ENCODE results near the gene SNTB2. TPM values are rescaled to one million over a fixed set of nuclear protein-coding genes. Genes with fewer than 3 reads are reported as not detected.

The SNTB2 gene
- total and polyA plus RNA-seq, 2 of the 8 experiments (the other 6 are each of a cell fraction or from before 2014, with no cell fraction given) = 6.0 to 16.1 TPM

DNA sequence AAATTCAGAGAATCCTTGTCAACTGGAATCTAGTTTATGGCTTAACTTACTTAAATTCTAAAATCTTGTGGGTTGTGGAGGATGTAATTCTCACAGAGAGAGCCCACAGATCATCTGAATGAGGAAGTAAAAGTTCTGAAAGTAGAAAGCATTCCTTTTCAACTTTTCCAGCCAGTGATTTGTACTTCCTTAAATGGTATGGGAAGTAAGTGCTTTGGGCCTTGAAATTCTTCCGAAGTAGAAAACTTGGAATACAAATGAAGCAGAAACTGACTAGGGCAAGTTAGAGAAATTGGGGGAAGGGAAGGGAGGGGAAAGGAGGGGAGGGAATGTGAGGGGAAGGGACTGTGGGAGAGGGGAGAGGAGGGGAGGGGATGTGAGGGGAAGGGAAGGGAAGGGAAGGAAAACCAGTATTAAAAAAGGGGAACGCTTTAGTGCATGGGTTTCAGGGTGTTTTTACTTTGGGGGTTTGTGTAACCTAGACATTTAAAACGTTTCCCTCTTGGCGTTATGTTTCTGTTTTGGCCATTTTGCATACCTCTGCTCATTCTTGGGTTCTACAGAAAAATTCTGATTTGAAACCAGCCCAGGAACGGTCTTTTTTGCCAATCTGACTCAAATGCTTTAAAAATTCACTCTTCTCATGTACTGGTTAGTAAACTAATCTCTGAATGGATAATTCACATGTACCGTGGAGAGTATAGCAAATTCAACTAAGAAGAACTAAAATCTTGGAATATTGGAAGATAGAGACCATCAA, 15.5 kb upstream of the SNTB2 start:
- DNase-seq (ENCODE audit: low read depth in 1 of 2, low spot score in 2 of 2) = no peak
- TF ChIP-seq SRF (IDR thresholded peaks at IDR 0.05; ENCODE audit: low read depth, low read length) = peak; percentile 31; the same call in 1 of the 2 replicates
- TF ChIP-seq CTBP2 (IDR thresholded peaks at IDR 0.05; ENCODE audit: borderline replicate concordance, insufficient read depth, insufficient read length, low read length) = no peak
- no peak for TF ChIP-seq KDM5A (IDR thresholded peaks at IDR 0.05; ENCODE audit: low read length)
- TF ChIP-seq, protein P1, sequence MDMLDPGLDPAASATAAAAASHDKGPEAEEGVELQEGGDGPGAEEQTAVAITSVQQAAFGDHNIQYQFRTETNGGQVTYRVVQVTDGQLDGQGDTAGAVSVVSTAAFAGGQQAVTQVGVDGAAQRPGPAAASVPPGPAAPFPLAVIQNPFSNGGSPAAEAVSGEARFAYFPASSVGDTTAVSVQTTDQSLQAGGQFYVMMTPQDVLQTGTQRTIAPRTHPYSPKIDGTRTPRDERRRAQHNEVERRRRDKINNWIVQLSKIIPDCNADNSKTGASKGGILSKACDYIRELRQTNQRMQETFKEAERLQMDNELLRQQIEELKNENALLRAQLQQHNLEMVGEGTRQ (IDR thresholded peaks at IDR 0.05; ENCODE audit: low read length) = no peak
- CTCF ChIA-PET (ENCODE audit: partially characterized antibody) = interaction anchor here (1.1 kb wide), 1 partner anchor 18 kb away, joined by 4 read pairs; no protein-coding TSS in a partner anchor

More for the DNA sequence above, 15.5 kb upstream of the SNTB2 start:
- Histone ChIP-seq H3K4me2 (ENCODE audit: insufficient read depth in 1 of 2, low read depth in 2 of 2, low read length in 2 of 2) (no peak overlapping the region), H3K27ac (ENCODE audit: low read depth, low read length) (no peak overlapping the region), H4K20me1 (replicated peaks in 1 of 2; ENCODE audit: control insufficient read depth in 1 of 2, insufficient read depth in 2 of 2, low read length in 2 of 2) (no peaks in the 10 kb centered on the region), H3K9ac (replicated peaks in 1 of 4; ENCODE audit: extremely low read depth in 1 of 4, low read depth in 3 of 4, low read length in 3 of 4) (no peak overlapping the region), H3K23me2 (ENCODE audit: low read depth, low read length) (no peaks in the 10 kb centered on the region), H3K14ac (ENCODE audit: insufficient read length) (no peak overlapping the region), H2AFZ (ENCODE audit: low read length) (no peak overlapping the region), H3K79me1 (ENCODE audit: low read depth, low read length) (no peaks in the 10 kb centered on the region), H2BK120ac (replicated peaks; ENCODE audit: low read depth, low read length) (no peak overlapping the region), H3K36me3 (ENCODE audit: control insufficient read depth in 2 of 4, insufficient read depth in 4 of 4, low read length in 3 of 4) (peaks cover 13 to 32% (median 22%) of the 10 kb centered on the region in 4 experiments; a peak in 7 of 8 replicates), H2AK5ac (ENCODE audit: low read depth, low read length) (no peak overlapping the region), H2BK20ac (ENCODE audit: low read length) (no peak overlapping the region), H3K23ac (ENCODE audit: insufficient read length) (no peak overlapping the region), H3K9me3 (ENCODE audit: insufficient read depth in 2 of 2, low read depth in 1 of 2, low read length in 1 of 2) (no peaks in the 10 kb centered on the region), H4K5ac (ENCODE audit: insufficient read length, low read depth, low read length) (no peak overlapping the region), H3K4me1 (replicated peaks in 1 of 4; ENCODE audit: control insufficient read depth in 3 of 4, insufficient read depth in 4 of 4, low read length in 3 of 4) (no peaks in the 10 kb centered on the region), H4K91ac (replicated peaks; ENCODE audit: insufficient read length, low read length) (no peak overlapping the region), H3K18ac (ENCODE audit: extremely low read depth, low read length) (no peak overlapping the region), H3K56ac (replicated peaks; ENCODE audit: insufficient read length, low read depth, low read length) (no peak overlapping the region), H2BK15ac (ENCODE audit: low read length) (no peak overlapping the region), H4K8ac (ENCODE audit: extremely low read depth, insufficient read depth, low read length) (no peak overlapping the region), H2BK5ac (ENCODE audit: low read depth, low read length) (no peak overlapping the region), H3K27me3 (replicated peaks in 1 of 4; ENCODE audit: control insufficient read depth in 3 of 4, extremely low read depth in 1 of 4, insufficient read depth in 3 of 4, low read length in 3 of 4) (no peaks in the 10 kb centered on the region), H3K4me3 (ENCODE audit: extremely low read depth in 1 of 4, insufficient read depth in 2 of 4, low read depth in 3 of 4, low read length in 4 of 4) (no peak overlapping the region), H3K4ac (replicated peaks; ENCODE audit: insufficient read length, low read depth, low read length) (no peak overlapping the region), H3K79me2 (ENCODE audit: control insufficient read depth in 1 of 2, insufficient read depth in 2 of 2, low read length in 2 of 2) (no peaks in the 10 kb centered on the region), H2BK12ac (ENCODE audit: low read depth, low read length) (no peak overlapping the region)
- POLR2A ChIA-PET (ENCODE audit: partially characterized antibody) = no interaction called here
- 87% methylated on average over 6 of the region's 6 CpGs; no CpG with 5 or more reads in 1 of the 2 experiments for WGBS, 2 experiments (ENCODE audit: extremely low coverage in 1 of 2, insufficient coverage in 1 of 2, insufficient read length in 1 of 2, insufficient replicate concordance in 2 of 2, low coverage in 1 of 2, low lambda C conversion rate in 2 of 2, missing lambda C conversion rate in 1 of 2)
- no peak for FAIRE-seq
